NT2/D1 (cell line): Measurements from ENCODE around the gene MAMDC4.
"Not testable (repeated sequence)": the region's sequence is repeated elsewhere in the genome, so short reads cannot be mapped to it uniquely, and the experiment has no call there.

Experiments
- DNase-seq: peaks from one replicate; pipeline ENCODE4 v3.0.0-alpha.2; 2011; ENCODE audit warnings: low read depth, low spot score
- H3K27me3 ChIP-seq: 2 replicates; pipeline ENCODE4 v1.6.0; 2011; ENCODE audit warnings: mild to moderate bottlenecking; ENCODE audit not compliant: insufficient read length, insufficient read depth
- H3K36me3 ChIP-seq: 2 replicates; pipeline ENCODE4 v1.6.1; 2011; ENCODE audit warnings: mild to moderate bottlenecking, low read length, mixed read lengths; ENCODE audit not compliant: insufficient read depth, insufficient read length
- H3K4me1 ChIP-seq: 2 replicates; pipeline ENCODE4 v1.5.1; 2011; ENCODE audit not compliant: insufficient read depth, insufficient read length
- H3K4me3 ChIP-seq: 2 replicates; pipeline ENCODE4 v1.5.1; 2011; ENCODE audit warnings: low read depth; ENCODE audit not compliant: insufficient read length
- H3K9ac ChIP-seq: 2 replicates; pipeline ENCODE4 v1.6.0; 2011; ENCODE audit warnings: low read depth; ENCODE audit not compliant: insufficient read length
- H3K9me3 ChIP-seq: 2 replicates; pipeline ENCODE4 v1.5.1; 2011; ENCODE audit warnings: mild to moderate bottlenecking, low read length; ENCODE audit not compliant: insufficient read depth
- SUZ12 ChIP-seq: IDR thresholded peaks from 2 replicates; pipeline ENCODE4 v1.6.1; 2011; ENCODE audit not compliant: insufficient read length, insufficient read depth; ENCODE audit errors: extremely low read depth
- YY1 ChIP-seq: IDR thresholded peaks from 2 replicates; pipeline ENCODE4 v1.6.1; 2011; ENCODE audit not compliant: insufficient read length, insufficient read depth
- ZNF274 ChIP-seq: IDR thresholded peaks from 2 replicates; pipeline ENCODE4 v1.6.1; 2011; ENCODE audit warnings: mild to moderate bottlenecking, low read depth, low read length

Gene MAMDC4

DNA sequence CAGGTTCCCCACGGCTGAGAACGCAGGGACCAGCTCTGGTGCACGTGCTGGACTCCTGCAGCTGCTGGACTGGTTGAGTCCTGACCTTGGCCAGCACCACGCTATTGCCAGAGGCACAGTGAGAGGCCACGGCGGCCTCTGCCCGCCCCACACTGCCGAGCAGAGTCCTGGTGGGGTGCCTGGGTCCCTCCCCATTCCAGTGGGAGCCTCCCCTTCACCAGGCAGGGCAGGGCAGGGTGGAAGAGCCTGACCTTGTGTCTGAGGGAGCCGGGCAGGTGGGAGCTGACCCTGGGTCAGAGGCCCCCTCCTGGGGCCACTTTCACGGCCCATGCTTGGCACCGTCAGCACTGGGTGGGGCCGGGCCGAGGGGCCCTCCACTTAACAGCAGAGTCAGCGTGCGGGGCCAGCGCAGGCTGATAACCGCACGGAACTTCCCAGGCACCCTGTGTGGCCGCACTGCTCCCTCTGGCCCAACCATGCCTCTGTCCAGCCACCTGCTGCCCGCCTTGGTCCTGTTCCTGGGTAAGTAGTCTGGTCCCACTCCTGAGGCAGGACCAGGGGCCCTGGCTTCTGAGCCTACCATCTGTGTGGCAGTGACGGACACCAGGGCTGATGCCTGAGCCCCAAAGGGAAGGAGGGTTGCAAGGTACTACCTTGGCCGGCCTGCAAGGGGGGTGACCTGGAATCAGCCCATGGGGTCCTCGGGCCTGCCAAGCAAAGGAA lies at the start of gene MAMDC4:
MAMDC4 (plus strand) TSS at position 406 of the 723 bp plus-strand sequence; CDS start at position 477, 71 bp downstream.
- no peak within 1 kb of the TSS for H3K4me3 ChIP-seq
- H3K9ac ChIP-seq = peak within 1 kb of the TSS; percentile 87
- peaks cover 43% of the 10 kb centered on the region for H3K4me1 ChIP-seq
- H3K36me3 ChIP-seq = peaks cover 47% of the 10 kb centered on the region
- H3K9me3 ChIP-seq = no peaks in the 10 kb centered on the region
- no peak for TF ChIP-seq YY1
- no peak for TF ChIP-seq ZNF274
- TF ChIP-seq SUZ12 = no peak
- H3K27me3 ChIP-seq = no peaks in the 10 kb centered on the region
- DNase-seq = no peak

DNA sequence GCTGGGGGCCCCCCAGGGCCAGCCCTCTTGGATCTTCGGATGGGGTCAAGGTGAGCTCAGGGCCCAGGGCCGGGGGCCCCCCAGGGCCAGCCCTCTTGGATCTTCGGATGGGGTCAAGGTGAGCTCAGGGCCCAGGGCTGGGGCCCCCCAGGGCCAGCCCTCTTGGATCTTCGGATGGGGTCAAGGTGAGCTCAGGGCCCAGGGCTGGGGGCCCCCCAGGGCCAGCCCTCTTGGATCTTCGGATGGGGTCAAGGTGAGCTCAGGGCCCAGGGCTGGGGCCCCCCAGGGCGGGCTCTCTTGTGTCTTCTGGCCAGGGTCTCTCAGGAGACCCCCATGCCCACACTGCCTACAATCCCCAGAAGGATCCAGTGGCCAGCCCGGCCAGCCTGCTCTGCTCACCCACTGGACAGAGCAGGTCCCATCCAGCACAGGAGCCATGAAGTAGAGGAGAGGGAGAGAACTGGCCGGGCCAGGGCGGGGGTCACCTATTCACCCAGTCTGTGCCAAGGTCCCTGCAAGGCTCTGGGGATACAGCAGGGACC lies 49.1 kb upstream of the MAMDC4 start:
- H3K9ac ChIP-seq, H3K4me3 ChIP-seq, H3K9me3 ChIP-seq, DNase-seq: not testable (repeated sequence)
- Histone ChIP-seq H3K36me3 (peaks cover 35% of the 10 kb centered on the region), H3K4me1 (peaks cover 18% of the 10 kb centered on the region), H3K27me3 (peaks cover 21% of the 10 kb centered on the region)

DNA sequence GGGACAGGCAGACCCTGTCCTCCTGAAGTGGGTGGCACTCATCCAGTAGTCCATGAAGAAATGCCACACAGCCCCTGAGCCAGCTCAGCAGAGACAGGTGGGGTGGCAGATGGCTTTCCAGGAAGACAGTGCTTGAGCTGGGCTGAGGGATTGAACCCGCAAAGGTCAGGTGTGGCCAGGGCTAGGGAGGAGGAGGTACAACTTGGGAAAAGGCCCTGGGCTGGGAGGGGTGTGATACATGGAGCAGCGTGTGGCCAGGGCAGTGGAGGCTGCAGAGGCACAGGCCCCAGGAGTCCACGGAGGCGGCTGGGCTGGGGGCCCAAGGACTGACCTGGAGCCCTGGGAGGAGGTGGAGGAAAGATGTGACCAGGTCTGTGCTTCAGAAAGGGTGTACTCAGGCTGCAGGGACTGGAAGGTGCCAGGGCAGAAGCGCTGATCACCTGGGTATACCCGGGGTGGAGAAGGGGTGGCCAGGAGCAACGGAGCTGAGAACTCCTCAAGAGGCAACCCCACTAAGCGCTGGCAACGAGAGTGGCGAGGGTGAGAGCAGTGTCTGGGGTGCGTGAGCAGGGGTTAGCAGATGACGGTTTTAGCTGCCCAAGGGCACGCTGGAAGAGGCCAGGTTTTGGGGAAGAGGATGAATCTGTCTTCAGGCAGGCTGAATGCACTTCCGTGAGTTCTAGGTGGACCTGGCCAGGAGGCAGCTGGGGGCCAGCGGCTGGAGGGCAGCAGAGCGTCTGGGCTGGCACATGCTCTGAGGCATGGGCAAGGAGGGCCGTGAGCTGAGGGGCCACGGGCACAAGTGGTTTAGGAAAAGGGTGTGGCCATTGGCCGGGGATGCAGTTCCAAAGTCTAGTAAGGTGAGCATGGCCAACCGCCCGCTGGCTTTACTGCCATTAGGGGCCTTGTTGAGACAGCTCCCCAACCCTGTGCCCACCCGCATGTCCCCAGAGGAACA lies 48.3 kb upstream of the MAMDC4 start:
- TF ChIP-seq YY1 (no peak), SUZ12 (no peak), ZNF274 (no peak)
- H3K27me3 ChIP-seq = peaks cover 16% of the 10 kb centered on the region
- H3K9me3 ChIP-seq = no peaks in the 10 kb centered on the region
- no peak for DNase-seq
- peaks cover 35% of the 10 kb centered on the region for H3K36me3 ChIP-seq
- H3K4me3 ChIP-seq = no peak overlapping the region
- H3K4me1 ChIP-seq = peaks cover 14% of the 10 kb centered on the region
- no peak overlapping the region for H3K9ac ChIP-seq

DNA sequence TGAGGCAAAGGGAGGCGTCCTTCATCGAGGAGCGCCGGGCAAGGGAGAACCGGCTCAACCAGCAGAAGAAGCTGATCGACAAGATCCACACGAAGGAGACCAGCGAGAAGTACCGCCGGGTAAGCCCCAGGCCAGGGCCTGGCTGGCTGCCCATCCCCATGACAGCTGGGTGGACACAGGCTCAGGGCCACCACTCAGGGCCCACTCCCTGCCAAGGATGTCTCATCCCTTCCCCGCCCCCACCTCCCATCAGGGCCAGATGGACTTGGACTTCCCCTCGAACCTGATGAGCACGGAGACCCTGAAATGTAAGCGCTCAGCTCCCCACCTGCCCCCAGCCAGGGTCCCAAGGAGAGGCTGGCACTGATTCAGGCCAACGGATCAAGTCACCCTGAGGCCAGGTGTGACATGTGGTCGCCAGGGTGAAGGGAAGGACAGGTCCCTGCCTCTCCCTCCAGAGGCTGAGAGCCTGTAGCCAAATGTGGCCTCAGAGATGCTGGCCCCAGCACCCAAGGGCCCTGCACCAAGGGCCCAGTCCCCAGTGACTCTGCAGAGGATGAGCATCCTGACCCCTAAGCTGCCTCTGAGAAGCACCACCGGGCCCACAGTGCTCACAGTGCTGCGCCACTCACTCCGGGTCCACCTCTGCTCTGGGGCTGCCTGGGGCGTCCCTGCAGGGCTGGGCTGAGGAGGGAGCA lies 47.5 kb upstream of the MAMDC4 start:
- H3K4me1 ChIP-seq = peaks cover 6% of the 10 kb centered on the region
- DNase-seq = no peak
- no peaks in the 10 kb centered on the region for H3K9me3 ChIP-seq
- H3K36me3 ChIP-seq = peaks cover 43% of the 10 kb centered on the region
- TF ChIP-seq ZNF274 (no peak), SUZ12 (no peak), YY1 (no peak)
- H3K27me3 ChIP-seq = peaks cover 7% of the 10 kb centered on the region
- peak overlapping the region; percentile 16 for H3K9ac ChIP-seq
- H3K4me3 ChIP-seq = no peak overlapping the region

DNA sequence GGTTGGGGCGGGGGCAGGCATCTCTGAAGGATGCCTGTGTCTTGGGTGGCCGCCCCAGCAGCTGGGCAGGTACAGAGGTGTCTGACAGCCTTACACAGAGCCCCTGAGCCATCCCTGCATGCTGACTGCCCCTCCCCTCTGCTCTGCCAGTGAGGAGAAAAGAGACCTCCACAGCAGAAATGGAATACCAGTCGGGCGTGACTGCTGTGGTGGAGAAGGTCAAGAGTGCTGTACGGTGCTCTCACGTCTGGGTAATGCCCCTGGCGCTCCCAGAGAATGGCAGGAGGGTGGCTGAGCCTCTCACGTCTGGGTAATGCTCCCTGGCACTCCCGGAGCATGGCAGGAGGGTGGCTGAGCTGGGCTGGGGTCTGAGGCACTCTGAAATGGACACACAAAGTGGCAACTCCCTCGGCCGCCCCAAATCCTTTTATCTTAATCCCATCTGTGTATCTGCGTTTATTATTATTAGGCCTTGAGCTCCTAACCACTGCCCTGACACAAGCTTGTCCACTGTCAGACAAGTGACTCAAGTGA lies 46.9 kb upstream of the MAMDC4 start:
- Histone ChIP-seq H3K4me3 (no peak overlapping the region), H3K9ac (peak overlapping the region; percentile 16), H3K9me3 (no peaks in the 10 kb centered on the region), H3K4me1 (peaks cover 6% of the 10 kb centered on the region), H3K36me3 (peaks cover 50% of the 10 kb centered on the region), H3K27me3 (peaks cover 5% of the 10 kb centered on the region)
- DNase-seq = no peak
- TF ChIP-seq SUZ12 (no peak), YY1 (no peak), ZNF274 (no peak)

DNA sequence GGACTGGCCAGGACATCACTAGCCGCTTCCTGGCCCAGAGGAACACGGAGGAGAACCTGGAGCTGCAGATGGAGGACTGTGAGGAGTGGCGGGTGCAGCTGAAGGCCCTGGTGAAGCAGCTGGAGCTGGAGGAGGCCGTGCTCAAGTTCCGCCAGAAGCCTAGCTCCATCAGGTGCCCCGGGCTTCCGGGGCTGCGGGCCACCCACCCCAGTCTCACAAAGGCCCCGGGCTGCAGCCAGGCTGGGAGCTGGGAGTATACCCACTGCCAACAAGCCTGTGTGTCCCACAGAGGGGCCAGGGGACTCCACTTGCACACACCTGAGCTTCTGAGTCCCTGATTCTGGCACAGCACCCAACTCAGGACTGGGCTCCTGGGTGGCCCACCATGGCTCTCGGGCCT lies 46.1 kb upstream of the MAMDC4 start:
- TF ChIP-seq ZNF274 (no peak), YY1 (no peak), SUZ12 (no peak)
- Histone ChIP-seq H3K4me3 (no peak overlapping the region), H3K4me1 (peaks cover 6% of the 10 kb centered on the region), H3K36me3 (peaks cover 56% of the 10 kb centered on the region), H3K27me3 (peaks cover 5% of the 10 kb centered on the region), H3K9ac (peak overlapping the region; percentile 92), H3K9me3 (no peaks in the 10 kb centered on the region)
- no peak for DNase-seq
